T-helper 1 cell treated with Interleukin-12 subunit alpha and Interleukin-12 subunit beta and Interleukin-4 antibody, amounts not matched to agents 30 μg/mL and 1 μg/mL, for 36 hours (primary cell): ENCODE data around the gene SPTSSB.

Experiments
- H3K27ac Mint-ChIP-seq: one replicate; pipeline ENCODE4 v1.8.0; 2021; ENCODE audit warnings: mild to moderate bottlenecking, mixed read lengths
- H3K27me3 Mint-ChIP-seq: one replicate; pipeline ENCODE4 v1.8.0; 2021; ENCODE audit warnings: low read depth, mixed read lengths
- H3K36me3 Mint-ChIP-seq: one replicate; pipeline ENCODE4 v1.8.0; 2021; ENCODE audit warnings: low read depth, mixed read lengths
- H3K4me1 Mint-ChIP-seq: one replicate; pipeline ENCODE4 v1.8.0; 2021; ENCODE audit warnings: low read depth, mixed read lengths
- H3K4me3 Mint-ChIP-seq: one replicate; pipeline ENCODE4 v1.8.0; 2021; ENCODE audit warnings: mild to moderate bottlenecking, moderate library complexity, mixed read lengths
- H3K9me3 Mint-ChIP-seq: one replicate; pipeline ENCODE4 v1.8.0; 2021; ENCODE audit warnings: mixed read lengths

SPTSSB gene

DNA sequence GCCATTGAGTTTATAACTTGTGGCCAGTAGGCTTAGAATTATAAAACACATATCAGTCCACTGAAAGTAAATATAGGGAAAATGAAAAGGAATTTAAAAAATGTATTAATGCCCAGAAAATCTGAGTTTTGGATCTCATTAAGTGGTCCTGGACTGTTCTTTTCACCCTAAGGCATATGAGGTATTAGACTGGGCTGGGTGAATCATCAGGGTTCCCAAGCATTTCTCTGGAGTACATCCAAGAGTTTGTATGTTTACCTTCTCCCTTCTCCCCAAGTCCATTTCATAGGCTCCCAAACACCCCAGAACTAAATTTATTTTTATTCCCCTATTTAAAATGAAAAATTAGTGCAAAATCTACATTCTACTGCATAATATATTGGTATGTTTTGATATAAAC lies 31.9 kb upstream of the SPTSSB start:
- no peaks in the 10 kb centered on the region for H3K36me3 Mint-ChIP-seq
- no peak overlapping the region for H3K27ac Mint-ChIP-seq
- peaks cover 60% of the 10 kb centered on the region for H3K27me3 Mint-ChIP-seq
- H3K4me3 Mint-ChIP-seq = no peak overlapping the region
- peaks cover 4% of the 10 kb centered on the region for H3K4me1 Mint-ChIP-seq
- peaks cover 4% of the 10 kb centered on the region for H3K9me3 Mint-ChIP-seq

DNA sequence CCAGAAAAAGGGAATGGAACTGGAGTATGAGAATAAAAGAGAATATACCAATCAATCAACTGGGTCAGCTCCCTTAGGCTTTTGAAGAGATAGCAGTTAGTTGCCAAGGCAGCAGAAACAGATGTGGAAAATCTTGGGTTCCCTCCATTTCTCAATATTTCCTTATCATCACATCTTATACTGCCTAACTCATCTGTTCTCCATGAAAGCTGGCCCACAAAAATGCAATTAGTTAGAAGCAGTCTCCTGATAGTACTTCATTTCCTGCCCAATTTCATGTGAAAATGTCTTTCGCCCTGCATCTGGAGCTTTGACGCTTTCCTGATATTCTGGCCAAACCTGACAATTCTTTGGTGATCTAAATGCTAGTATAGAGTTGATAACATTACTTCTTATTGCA lies 30.1 kb upstream of the SPTSSB start:
- H3K4me3 Mint-ChIP-seq = no peak overlapping the region
- peaks cover 7% of the 10 kb centered on the region for H3K36me3 Mint-ChIP-seq
- peaks cover 74% of the 10 kb centered on the region for H3K27me3 Mint-ChIP-seq
- no peak overlapping the region for H3K27ac Mint-ChIP-seq
- peaks cover 3% of the 10 kb centered on the region for H3K4me1 Mint-ChIP-seq
- peaks cover 16% of the 10 kb centered on the region for H3K9me3 Mint-ChIP-seq

DNA sequence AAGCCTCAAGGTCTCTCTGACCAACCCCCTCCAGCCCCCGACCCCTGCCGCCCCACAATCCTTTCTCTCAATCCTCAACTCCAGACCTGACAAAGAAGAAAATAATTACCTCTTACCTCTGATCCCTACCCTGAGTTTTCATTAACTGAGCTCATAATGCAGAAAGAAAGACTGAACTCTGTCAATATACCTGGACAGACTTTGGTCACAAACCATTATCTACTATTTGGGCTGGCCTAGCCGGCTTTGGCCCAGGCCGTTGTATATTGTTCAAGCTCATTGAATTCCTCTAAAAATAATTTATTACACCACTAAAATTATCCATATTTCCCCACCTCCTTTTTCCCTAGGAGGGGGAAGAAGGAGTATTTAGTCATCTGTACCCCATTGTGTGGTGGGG lies 29.3 kb upstream of the SPTSSB start:
- Mint-ChIP-seq H3K9me3 (peaks cover 17% of the 10 kb centered on the region), H3K27me3 (peaks cover 77% of the 10 kb centered on the region), H3K4me3 (no peak overlapping the region), H3K4me1 (peaks cover 6% of the 10 kb centered on the region), H3K27ac (no peak overlapping the region), H3K36me3 (peaks cover 7% of the 10 kb centered on the region)

DNA sequence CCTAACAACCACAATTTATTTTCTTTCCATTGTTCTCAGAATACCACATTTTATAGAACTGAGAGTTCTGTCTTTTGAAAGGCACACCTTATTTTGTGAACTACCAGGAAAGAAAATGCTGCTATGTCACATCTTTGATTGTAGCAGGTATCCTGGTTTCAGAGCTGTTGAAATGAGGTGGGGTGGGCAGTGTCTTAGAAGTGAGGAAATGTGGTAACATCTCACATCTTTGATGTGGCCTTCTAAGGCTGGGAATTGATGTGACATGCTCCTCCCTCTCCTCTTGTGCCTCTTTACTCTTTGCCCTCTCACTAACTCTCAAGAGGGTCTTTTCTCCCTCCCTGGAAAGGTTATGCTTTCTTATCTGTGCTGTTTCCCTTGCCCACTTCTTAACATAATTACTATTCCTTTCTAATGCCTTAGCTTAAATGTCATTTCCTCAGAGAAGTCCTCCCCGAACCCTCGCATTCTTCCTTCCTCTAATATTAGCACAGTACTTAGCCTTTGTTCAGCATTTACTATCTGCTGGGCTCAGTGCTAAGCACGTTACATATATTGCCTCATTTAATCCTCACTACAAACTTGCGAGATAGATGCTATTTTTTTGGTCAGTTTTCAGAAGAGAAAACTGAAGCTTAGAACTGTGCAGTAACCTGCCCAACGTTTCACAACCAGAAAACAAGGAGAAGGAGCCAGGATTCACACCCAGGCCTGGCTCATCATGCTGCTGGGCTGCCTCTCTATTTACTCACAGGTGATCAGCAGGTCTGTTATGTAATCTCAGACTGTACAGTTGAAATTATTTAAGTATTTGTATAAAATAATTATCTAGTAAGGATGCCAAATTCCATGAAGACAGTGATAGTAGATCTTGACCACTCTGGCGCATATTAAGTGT lies 24.0 kb upstream of the SPTSSB start:
- Mint-ChIP-seq H3K4me3 (no peak overlapping the region), H3K36me3 (peaks cover 9% of the 10 kb centered on the region), H3K27me3 (peaks cover 73% of the 10 kb centered on the region), H3K27ac (no peak overlapping the region), H3K4me1 (peaks cover 24% of the 10 kb centered on the region), H3K9me3 (peaks cover 17% of the 10 kb centered on the region)

DNA sequence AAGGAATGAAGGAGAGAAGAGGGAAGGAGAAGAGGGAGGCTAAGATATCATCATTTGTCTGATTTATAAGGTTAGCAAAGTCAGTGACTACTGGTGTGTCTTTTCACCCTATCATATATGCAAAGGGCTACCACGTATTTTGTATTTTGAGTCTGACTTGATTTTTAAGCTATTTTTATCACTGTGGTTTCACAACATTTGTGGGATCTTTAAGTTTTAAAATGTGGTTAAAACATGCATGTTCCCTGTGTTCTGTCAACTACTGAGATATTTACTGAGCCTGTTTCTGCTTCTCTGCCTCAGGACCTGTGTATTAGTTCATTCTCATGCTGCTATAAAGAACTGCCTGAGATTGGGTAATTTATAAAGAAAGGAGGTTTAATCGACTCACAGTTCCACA lies 22.5 kb upstream of the SPTSSB start:
- Mint-ChIP-seq H3K27ac (no peak overlapping the region), H3K4me1 (peaks cover 24% of the 10 kb centered on the region), H3K27me3 (peaks cover 69% of the 10 kb centered on the region), H3K36me3 (peaks cover 9% of the 10 kb centered on the region), H3K4me3 (no peak overlapping the region), H3K9me3 (peaks cover 17% of the 10 kb centered on the region)

DNA sequence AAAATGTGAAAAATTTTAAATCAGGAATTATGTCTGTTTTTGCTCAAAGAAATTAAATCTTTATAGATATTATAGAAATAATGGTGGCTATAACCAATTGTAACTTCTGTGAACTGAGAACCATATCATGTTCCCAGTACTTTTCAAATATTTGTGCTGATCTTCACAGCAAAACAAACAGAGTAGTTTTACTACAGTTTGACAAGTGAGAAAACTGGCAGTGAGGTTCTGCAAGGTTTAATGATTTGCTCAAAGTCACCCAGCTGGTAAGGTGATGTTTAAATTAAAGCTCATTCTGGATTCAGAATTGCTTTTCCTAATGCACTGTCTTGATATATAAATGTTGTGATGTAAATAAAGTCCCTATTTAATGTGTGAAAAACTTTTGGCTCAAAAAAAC lies 22.0 kb upstream of the SPTSSB start:
- no peak overlapping the region for H3K4me3 Mint-ChIP-seq
- H3K36me3 Mint-ChIP-seq = peaks cover 9% of the 10 kb centered on the region
- peaks cover 24% of the 10 kb centered on the region for H3K4me1 Mint-ChIP-seq
- peaks cover 14% of the 10 kb centered on the region for H3K9me3 Mint-ChIP-seq
- H3K27me3 Mint-ChIP-seq = peaks cover 69% of the 10 kb centered on the region
- H3K27ac Mint-ChIP-seq = no peak overlapping the region

DNA sequence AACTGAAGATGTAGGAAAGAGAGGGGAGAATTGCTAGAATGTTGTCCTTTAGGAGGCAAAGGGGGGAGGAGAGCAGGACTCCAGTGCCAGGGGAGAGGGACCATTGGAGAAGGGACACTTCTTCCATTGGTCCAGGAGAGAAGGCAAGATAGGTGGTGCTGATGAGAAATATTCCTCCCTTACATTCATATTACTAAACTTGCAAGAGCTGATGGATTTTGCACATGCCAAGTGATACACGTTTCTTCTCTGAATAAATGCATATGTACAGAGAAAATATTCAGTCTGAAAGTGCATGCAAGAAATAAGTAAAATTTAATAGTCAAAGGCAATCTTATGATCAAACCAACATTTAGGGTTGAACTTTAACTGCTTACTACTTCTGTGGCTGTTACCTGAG lies 21.5 kb upstream of the SPTSSB start:
- Mint-ChIP-seq H3K4me3 (no peak overlapping the region), H3K9me3 (peaks cover 10% of the 10 kb centered on the region), H3K27me3 (peaks cover 66% of the 10 kb centered on the region), H3K36me3 (peaks cover 7% of the 10 kb centered on the region), H3K27ac (no peak overlapping the region), H3K4me1 (peaks cover 24% of the 10 kb centered on the region)

DNA sequence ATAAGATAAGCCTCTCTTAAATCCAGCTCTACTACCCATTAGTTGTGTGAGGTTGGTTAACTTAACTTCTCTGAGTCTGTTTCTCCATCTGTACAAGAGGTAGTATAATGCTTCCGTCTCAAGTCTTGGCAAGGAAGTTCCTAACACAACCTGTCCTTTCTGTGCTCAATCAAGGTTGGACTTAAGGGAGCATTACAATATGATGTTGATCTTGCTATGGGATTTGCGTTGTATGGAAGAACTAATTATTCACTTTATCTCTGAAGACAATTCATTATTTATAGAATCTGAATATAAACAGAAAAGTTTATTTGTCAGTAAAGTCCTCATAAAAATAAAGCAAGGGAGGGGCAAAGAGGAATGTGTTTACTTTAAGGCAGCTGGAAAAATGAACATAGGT lies 18.9 kb upstream of the SPTSSB start:
- H3K9me3 Mint-ChIP-seq = no peaks in the 10 kb centered on the region
- peaks cover 62% of the 10 kb centered on the region for H3K27me3 Mint-ChIP-seq
- no peak overlapping the region for H3K27ac Mint-ChIP-seq
- no peak overlapping the region for H3K4me3 Mint-ChIP-seq
- peaks cover 3% of the 10 kb centered on the region for H3K36me3 Mint-ChIP-seq
- peaks cover 13% of the 10 kb centered on the region for H3K4me1 Mint-ChIP-seq

DNA sequence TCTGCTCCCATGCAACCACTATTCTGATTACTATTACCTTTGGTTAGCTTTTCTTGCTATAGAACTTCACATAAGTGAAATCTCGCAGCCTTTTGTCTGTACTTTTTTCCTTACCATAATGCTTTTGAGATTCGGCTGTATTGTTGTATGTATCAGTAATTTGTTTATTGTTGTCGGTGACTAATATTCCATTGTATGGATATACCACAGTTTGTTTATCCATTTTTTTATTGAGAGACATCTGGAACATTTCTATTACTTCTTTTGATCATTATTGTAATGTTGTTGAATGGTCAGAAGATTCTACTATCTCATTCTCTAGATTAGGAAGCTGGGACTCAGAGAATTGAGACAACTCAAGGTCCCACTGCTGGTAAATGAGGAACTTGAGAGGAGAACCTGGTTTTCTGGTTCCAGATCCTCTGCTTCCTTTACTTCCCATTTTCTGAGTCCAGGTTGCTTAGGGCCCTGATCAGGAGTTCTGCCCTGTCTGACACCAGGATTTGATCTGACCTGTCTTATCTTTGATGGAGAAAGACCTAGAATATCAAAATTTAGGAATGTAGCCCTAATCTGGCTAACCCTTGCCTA lies 18.2 kb upstream of the SPTSSB start:
- H3K27ac Mint-ChIP-seq = no peak overlapping the region

DNA sequence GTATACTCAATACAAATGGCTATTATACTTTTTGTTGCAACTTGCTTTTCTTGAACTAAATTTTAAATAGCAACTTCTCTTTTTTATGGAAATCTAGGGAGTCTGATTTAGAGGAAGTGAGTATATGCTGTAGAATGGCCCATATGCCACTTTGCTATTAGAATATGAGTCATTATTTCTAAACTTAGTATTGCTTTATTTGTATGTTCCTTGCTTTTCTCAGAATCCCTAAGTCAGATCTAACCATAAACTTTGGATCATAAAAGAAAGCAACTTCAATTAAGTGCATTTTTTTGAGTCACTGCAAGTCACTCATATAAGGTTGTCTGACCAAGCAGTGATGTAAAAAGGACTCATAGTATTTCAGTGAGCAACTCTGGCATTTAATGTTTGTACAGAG lies 17.5 kb upstream of the SPTSSB start:
- Mint-ChIP-seq H3K27ac (no peak overlapping the region), H3K36me3 (no peaks in the 10 kb centered on the region), H3K4me3 (no peak overlapping the region), H3K4me1 (peaks cover 3% of the 10 kb centered on the region), H3K27me3 (peaks cover 71% of the 10 kb centered on the region), H3K9me3 (no peaks in the 10 kb centered on the region)

More for the DNA sequence above, 18.2 kb upstream of the SPTSSB start:
- peaks cover 7% of the 10 kb centered on the region for H3K4me1 Mint-ChIP-seq
- no peaks in the 10 kb centered on the region for H3K36me3 Mint-ChIP-seq
- no peak overlapping the region for H3K4me3 Mint-ChIP-seq
- no peaks in the 10 kb centered on the region for H3K9me3 Mint-ChIP-seq
- H3K27me3 Mint-ChIP-seq = peaks cover 65% of the 10 kb centered on the region

DNA sequence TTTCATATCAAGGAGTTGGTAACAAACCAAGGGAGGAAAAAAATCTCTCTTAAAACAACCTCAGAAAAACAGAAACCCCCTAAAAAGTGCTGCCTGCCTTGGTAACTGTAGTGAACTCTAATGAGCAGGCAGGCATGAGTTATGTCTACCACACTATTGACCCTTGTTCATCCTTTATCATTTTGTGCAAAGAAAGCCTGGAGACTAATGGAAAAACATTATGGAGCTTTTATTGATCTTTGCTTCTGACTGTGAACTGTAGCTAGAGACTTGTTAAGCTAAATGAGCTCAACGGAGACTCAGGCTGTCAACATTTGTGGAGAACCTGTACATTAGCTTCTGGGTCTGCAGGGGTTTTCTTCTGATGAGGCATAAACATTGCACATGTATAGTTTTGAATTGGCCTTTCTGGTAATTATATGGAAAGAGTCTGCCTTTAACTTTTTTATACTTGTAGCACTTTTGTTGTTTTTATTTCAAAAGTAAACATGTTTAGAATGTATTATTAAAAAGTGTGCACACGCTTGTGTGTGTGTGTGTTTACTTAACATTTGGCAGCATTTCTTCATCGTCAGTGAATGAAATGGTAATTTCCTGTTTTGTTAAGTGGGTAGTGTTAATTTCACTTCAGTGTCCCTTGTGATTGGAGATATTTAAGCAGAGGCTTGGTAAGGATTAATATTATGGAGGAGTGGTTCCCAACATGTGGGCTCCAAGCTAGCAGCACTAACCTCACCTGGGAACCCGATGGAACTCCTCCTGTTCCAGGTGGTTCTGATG lies 15.9 kb upstream of the SPTSSB start:
- no peaks in the 10 kb centered on the region for H3K9me3 Mint-ChIP-seq
- H3K27ac Mint-ChIP-seq = no peak overlapping the region
- no peak overlapping the region for H3K4me3 Mint-ChIP-seq
- H3K36me3 Mint-ChIP-seq = no peaks in the 10 kb centered on the region
- peaks cover 70% of the 10 kb centered on the region for H3K27me3 Mint-ChIP-seq
- no peaks in the 10 kb centered on the region for H3K4me1 Mint-ChIP-seq

DNA sequence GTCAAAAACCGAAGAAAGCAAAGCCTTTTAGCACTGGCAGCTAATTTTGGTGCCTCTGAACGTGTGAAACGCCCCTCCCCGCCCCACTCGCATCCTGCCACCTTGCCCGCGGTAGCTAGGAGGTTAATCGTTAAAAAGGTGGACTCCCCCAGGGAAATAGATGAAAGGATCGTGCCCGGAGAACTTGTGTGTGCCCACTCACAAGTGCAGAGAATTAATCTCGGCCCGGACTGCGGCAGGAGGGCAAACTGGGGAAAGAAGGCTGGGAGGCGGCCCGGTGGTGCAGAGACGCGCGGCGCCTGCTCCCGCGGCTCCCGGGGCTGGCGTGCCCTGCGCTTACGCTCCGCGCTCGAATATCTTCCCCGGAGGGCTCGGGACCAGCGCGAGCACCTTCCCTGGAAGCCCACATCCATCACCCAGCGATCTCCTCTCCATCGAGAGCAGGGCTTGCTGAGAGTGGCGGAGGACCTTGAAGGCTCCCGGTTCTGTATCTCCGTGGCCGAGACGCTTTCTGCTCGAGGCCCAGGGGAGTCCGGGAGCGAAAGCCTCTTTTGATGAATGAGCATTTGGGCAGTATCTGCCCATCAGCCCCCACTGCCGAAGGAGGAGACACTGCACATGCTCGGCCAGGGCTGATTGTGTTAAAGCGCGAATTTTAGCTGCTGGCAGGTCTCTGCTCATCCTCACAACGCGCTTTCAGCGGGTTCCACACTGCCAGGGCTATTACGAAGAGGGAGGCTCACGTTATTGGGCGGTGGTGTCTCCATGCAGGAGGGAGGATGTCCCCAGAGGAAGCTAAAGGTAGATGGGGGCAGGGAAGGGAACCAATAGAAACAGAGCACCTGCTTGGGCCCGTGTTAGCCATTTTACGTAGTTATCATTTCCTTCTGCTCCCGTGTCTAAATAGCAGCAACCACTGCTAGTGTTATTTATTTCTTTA lies 1.3 kb upstream of the SPTSSB start:
- H3K4me1 Mint-ChIP-seq = peaks cover 13% of the 10 kb centered on the region
- no peak overlapping the region for H3K27ac Mint-ChIP-seq
- peak overlapping the region; percentile 72 for H3K4me3 Mint-ChIP-seq
- no peaks in the 10 kb centered on the region for H3K9me3 Mint-ChIP-seq
- no peaks in the 10 kb centered on the region for H3K36me3 Mint-ChIP-seq
- H3K27me3 Mint-ChIP-seq = peaks cover 82% of the 10 kb centered on the region

DNA sequence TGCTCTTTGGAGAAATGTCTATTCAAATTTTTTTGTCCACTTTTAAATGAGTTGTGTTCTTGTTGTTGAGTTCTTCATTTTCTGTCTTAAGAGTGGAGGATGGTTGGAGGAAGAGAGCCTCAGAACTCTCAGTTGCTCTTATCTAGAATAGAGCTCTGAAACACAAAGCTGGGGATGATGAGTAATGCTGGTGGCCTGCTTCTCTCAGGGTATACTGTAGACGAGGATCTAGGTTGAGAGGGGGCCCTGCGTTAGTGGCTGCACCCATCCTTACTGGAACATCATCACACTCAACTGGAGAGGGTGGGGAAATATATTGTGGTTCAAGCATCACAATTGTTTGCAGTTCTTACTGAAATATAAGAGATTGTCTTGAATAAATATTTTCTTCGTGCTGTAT lies 1.8 kb downstream of the SPTSSB start:
- no peak overlapping the region for H3K4me3 Mint-ChIP-seq
- H3K27ac Mint-ChIP-seq = no peak overlapping the region
- peaks cover 68% of the 10 kb centered on the region for H3K27me3 Mint-ChIP-seq

DNA sequence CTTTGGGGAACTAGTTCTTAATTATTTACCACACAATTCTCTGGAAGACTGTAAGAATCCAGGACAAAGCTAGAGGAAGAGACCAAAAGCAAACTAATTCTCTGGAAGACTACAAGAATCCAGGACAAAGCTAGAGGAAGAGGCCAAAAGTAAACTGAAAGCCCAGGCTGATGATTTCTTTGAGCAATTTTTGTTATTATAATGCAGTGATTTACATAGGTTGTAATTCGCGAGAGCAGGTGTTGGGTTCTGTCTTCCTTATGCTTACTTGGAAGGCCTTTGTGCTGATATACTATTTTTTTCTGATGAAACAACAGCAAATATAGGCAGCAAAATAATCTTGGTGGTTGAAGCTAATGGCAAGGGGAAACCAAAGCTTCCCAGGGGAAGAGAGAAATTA lies 5.2 kb downstream of the SPTSSB start:
- H3K4me3 Mint-ChIP-seq = no peak overlapping the region
- H3K27ac Mint-ChIP-seq = no peak overlapping the region
- peaks cover 45% of the 10 kb centered on the region for H3K27me3 Mint-ChIP-seq
- no peaks in the 10 kb centered on the region for H3K4me1 Mint-ChIP-seq
- H3K9me3 Mint-ChIP-seq = no peaks in the 10 kb centered on the region
- H3K36me3 Mint-ChIP-seq = no peaks in the 10 kb centered on the region

More for the DNA sequence above, 1.8 kb downstream of the SPTSSB start:
- Mint-ChIP-seq H3K4me1 (peaks cover 13% of the 10 kb centered on the region), H3K9me3 (no peaks in the 10 kb centered on the region), H3K36me3 (no peaks in the 10 kb centered on the region)
